GM12801 (cell line): ENCODE measurements around the gene NUMBL.

ENCODE experiments used
- CTCF ChIP-seq: IDR thresholded peaks from one replicate; pipeline ENCODE4 v1.5.1; 2011; ENCODE audit warnings: control low read depth; ENCODE audit not compliant: insufficient read length; ENCODE audit errors: extremely low read depth

Gene NUMBL

DNA sequence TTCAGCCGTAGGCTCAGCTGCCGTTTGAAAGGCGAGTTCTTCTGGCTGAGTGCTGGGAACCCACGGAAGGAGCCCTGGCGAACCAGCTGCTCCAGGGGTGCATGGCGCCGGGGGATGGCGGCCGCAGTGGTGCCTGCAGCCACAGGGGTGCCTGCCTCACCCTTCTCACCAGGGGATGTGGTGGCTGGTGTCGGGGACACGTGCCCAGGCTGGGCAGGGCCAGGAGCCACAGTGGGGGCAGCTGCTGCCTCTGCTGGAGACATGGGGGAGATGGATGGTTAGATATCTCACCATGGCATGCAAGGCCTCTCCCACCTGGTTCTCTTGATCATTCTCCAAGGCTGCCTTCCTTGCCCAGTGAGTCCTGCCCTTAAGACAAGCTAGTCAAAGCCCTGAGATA is 17.1 kb downstream of the NUMBL start:
- no peak for TF ChIP-seq CTCF

GRCh38 chr19:40672573-40673299 is 17.7 kb downstream of the NUMBL start:
- TF ChIP-seq CTCF, result no peak

GRCh38 chr19:40672038-40672437 is 18.4 kb downstream of the NUMBL start:
- no peak for TF ChIP-seq CTCF

DNA sequence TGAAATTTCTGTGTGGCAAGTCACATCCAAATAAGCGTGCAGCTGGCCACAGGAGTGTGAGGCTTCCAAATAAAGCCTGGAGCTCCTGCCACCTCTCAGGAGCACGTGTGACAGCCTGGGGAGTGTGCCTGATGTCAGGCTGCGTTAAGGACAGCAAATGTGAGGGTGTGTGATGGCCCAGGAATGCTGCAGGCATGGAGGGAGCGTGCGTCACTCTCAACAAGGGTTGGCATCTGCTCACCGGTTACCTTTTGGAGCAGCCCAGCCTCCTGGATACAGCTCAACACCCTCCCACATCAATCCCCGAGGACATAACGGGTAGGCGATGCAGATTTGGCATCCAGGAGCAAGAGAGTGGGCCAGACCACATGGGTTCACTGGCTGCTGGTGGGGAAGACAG is 19.0 kb downstream of the NUMBL start:
- TF ChIP-seq CTCF, result no peak

GRCh38 chr19:40668991-40669614 is 21.3 kb downstream of the NUMBL start:
- no peak for TF ChIP-seq CTCF

GRCh38 chr19:40667602-40668001 is 22.8 kb downstream of the NUMBL start:
- no peak for TF ChIP-seq CTCF

- no peak for TF ChIP-seq CTCF
These were observed 23.5 kb downstream of the NUMBL start for GRCh38 chr19:40666803-40667438.
